Stimulated activated CD8-positive, alpha-beta memory T cell treated with anti-CD3 and anti-CD28 coated beads, Interleukin-12 subunit alpha, Interleukin-12 subunit beta, amount 100 ng/mL, for 4 hours (primary cell): ENCODE results near the gene EBNA1BP2.
"Not testable (repeated sequence)": the region's sequence is repeated elsewhere in the genome, so short reads cannot be mapped to it uniquely, and the experiment has no call there.

Experiments
- DNase-seq: peaks from one replicate; pipeline ENCODE4 v3.0.0-alpha.2; 2020; ENCODE audit warnings: low read depth

EBNA1BP2 gene

GRCh38 chr1:43172527-43172972 is 460 bp upstream of the EBNA1BP2 start:
- DNase-seq, result no peak

- DNase-seq, result no peak
Observed at GRCh38 chr1:43171312-43171875, 696 bp downstream of the EBNA1BP2 start.

GRCh38 chr1:43165765-43166164 is 6.3 kb downstream of the EBNA1BP2 start:
- no peak for DNase-seq

- DNase-seq, result no peak
Observed at GRCh38 chr1:43165162-43165561, 6.9 kb downstream of the EBNA1BP2 start.

- no peak for DNase-seq
Observed at GRCh38 chr1:43156026-43156425, 16.1 kb downstream of the EBNA1BP2 start.

- DNase-seq, result no peak
Observed at GRCh38 chr1:43153443-43153842, 18.6 kb downstream of the EBNA1BP2 start.

- no peak for DNase-seq
Observed at GRCh38 chr1:43152866-43153265, 19.2 kb downstream of the EBNA1BP2 start.

GRCh38 chr1:43149889-43150288 is 22.2 kb downstream of the EBNA1BP2 start:
- DNase-seq, result no peak

- no peak for DNase-seq
Observed at GRCh38 chr1:43147625-43148327, 24.3 kb downstream of the EBNA1BP2 start.

GRCh38 chr1:43144237-43144636 is 27.9 kb downstream of the EBNA1BP2 start:
- no peak for DNase-seq

- DNase-seq, result no peak
Observed at GRCh38 chr1:43143441-43143888, 28.6 kb downstream of the EBNA1BP2 start.

- no peak for DNase-seq
Observed at GRCh38 chr1:43140583-43140982, 31.5 kb downstream of the EBNA1BP2 start.

- DNase-seq, result no peak
Observed at GRCh38 chr1:43140010-43140409, 32.1 kb downstream of the EBNA1BP2 start.

GRCh38 chr1:43139295-43139694 is 32.8 kb downstream of the EBNA1BP2 start:
- DNase-seq, result not testable (repeated sequence)

- no peak for DNase-seq
Observed at GRCh38 chr1:43137445-43138052, 34.5 kb downstream of the EBNA1BP2 start.

GRCh38 chr1:43135857-43136781 is 36.0 kb downstream of the EBNA1BP2 start:
- no peak for DNase-seq

GRCh38 chr1:43134640-43135039 is 37.5 kb downstream of the EBNA1BP2 start:
- no peak for DNase-seq

GRCh38 chr1:43134068-43134467 is 38.0 kb downstream of the EBNA1BP2 start:
- no peak for DNase-seq

- DNase-seq, result no peak
Observed at GRCh38 chr1:43129426-43129825, 42.7 kb downstream of the EBNA1BP2 start.

GRCh38 chr1:43128816-43129215 is 43.3 kb downstream of the EBNA1BP2 start:
- no peak for DNase-seq

GRCh38 chr1:43123031-43123430 is 49.1 kb downstream of the EBNA1BP2 start:
- DNase-seq, result no peak

GRCh38 chr1:43121256-43121900 is 50.7 kb downstream of the EBNA1BP2 start:
- DNase-seq, result no peak
